Activated CD8-positive, alpha-beta memory T cell treated with anti-CD3 and anti-CD28 coated beads, Interleukin-2, amount 50 U/mL, for 24 hours (primary cell): Measurements from ENCODE around the gene QRFP.

Experiments
- DNase-seq: peaks from one replicate; pipeline ENCODE4 v3.0.0-alpha.2; 2020; ENCODE audit errors: extremely low read depth

Gene QRFP

GRCh38 chr9:130890870-130891687, 5.5 kb downstream of the QRFP start:
- no peak for DNase-seq

DNA sequence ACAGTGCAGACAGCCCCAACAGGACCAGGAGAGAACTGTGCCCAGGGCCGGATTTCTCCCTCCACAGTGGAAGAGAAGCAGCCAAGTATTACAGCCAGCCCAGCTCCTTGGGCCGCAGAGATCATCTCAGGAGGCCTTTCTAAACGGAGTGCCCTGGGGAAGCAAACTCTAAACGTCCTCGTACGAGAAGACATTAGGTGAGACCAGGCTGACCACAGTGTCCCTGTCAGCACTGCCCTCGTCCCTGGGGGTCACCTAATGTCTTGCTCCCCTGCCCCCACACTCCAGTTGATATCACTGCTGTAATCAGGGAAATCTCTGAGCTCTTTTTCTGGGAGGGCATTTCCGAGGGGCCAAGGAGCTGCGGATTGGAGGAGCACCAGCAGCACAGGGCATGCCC, 6.5 kb downstream of the QRFP start:
- DNase-seq: no peak

- DNase-seq: no peak
Observed at GRCh38 chr9:130888146-130888885, 8.3 kb downstream of the QRFP start.

DNA sequence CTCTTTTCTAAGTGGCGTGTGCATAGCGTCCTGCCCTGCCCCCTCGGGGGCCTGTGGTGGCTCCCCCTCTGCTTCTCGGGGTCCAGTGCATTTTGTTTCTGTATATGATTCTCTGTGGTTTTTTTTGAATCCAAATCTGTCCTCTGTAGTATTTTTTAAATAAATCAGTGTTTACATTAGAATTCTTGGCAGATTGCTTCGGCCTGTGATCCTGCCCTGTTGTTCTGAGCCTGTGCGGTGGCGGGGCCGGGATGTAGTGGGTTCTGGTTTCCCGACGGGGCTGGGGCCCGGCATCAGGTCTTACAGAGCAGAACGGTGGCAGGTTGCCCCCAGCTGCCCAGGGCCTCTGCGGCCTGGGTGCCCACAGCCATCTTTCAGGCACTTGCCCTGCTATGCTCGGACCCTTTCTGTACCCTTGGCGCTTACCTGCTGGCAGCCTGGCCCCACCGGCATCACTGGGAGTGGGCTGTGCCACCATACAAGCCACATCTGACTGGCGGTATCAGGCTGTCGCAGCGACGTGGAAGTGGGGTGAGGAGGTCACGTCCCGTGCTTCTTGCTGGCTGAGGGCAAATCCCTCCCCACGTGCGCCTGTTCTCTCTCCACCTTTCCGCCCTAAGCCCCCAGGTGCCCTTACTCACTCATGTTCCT, 9.0 kb downstream of the QRFP start:
- DNase-seq: no peak

- DNase-seq: no peak
Observed at GRCh38 chr9:130886981-130887380, 9.6 kb downstream of the QRFP start.

DNA sequence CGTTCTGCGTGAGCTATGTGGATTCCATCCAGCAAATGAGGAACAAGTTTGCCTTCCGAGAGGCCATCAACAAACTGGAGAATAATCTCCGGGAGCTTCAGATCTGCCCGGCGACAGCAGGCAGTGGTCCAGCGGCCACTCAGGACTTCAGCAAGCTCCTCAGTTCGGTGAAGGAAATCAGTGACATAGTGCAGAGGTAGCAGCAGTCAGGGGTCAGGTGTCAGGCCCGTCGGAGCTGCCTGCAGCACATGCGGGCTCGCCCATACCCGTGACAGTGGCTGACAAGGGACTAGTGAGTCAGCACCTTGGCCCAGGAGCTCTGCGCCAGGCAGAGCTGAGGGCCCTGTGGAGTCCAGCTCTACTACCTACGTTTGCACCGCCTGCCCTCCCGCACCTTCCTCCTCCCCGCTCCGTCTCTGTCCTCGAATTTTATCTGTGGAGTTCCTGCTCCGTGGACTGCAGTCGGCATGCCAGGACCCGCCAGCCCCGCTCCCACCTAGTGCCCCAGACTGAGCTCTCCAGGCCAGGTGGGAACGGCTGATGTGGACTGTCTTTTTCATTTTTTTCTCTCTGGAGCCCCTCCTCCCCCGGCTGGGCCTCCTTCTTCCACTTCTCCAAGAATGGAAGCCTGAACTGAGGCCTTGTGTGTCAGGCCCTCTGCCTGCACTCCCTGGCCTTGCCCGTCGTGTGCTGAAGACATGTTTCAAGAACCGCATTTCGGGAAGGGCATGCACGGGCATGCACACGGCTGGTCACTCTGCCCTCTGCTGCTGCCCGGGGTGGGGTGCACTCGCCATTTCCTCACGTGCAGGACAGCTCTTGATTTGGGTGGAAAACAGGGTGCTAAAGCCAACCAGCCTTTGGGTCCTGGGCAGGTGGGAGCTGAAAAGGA, 10.9 kb downstream of the QRFP start:
- DNase-seq: no peak

- no peak for DNase-seq
Observed at GRCh38 chr9:130884542-130885483, 11.8 kb downstream of the QRFP start.

DNA sequence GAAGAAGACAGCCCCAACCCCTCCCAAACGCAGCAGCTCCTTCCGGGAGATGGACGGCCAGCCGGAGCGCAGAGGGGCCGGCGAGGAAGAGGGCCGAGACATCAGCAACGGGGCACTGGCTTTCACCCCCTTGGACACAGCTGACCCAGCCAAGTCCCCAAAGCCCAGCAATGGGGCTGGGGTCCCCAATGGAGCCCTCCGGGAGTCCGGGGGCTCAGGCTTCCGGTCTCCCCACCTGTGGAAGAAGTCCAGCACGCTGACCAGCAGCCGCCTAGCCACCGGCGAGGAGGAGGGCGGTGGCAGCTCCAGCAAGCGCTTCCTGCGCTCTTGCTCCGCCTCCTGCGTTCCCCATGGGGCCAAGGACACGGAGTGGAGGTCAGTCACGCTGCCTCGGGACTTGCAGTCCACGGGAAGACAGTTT, 12.5 kb downstream of the QRFP start:
- no peak for DNase-seq

DNA sequence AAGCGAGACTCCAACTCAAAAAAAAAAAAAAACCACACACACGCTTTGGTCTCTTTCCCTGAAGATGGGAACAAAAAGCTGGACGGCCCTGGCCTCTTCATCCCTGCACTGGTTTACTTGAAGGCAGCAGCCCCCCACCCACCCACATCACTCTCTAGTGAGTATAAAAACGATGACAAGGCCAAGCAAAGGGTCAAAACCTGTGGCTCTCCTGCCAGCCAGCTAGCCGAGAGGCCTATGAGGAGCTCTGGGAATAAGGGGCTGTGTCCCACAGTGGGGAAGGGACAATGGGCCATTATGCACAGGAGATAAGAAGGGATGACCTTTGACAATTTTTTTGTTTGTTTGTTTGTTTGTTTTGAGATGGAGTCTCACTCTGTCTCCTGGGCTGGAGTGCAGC, 13.1 kb downstream of the QRFP start:
- no peak for DNase-seq

DNA sequence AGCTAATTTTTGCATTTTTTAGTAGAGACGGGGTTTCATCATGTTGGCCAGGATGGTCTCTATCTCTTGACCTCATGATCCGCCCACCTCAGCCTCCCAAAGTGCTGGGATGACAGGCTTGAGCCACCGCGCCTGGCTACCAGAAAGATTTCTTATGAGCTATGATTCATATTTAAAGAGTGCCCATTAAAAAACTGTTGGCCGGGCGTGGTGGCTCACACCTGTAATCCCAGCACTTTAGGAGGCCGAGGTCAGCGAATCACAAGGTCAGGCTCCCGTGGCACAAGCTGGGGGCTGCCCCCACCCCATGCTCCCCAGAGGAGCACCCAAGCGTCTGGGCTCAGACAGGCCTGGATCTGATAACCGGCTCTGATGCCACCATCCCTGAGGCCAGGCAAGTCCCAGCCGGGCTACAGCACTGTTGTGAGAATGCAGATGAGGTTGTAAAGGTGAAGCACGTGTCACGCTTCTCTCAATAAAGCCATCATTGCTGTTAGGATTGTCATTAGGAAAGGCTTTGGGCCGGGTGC, 13.9 kb downstream of the QRFP start:
- DNase-seq: no peak

DNA sequence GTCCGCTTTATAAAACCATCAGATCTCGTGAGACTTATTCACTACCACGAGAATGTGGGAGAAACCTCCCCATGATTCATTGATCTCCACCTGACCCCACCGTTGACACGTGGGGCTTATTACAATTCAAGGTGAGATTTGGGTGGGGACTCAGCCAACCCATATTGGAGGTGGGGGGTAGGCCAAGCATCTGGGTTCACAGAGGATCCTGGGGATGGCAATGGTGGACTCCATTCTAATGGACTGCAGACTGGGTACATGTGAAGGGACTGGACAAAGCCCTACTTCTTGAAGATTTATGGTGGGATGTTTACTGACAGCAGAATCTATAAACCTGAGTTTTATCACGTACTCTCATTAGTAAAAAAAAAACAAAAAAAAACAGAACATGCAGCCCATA, 15.1 kb downstream of the QRFP start:
- DNase-seq: no peak

GRCh38 chr9:130880599-130881220, 15.9 kb downstream of the QRFP start:
- no peak for DNase-seq

DNA sequence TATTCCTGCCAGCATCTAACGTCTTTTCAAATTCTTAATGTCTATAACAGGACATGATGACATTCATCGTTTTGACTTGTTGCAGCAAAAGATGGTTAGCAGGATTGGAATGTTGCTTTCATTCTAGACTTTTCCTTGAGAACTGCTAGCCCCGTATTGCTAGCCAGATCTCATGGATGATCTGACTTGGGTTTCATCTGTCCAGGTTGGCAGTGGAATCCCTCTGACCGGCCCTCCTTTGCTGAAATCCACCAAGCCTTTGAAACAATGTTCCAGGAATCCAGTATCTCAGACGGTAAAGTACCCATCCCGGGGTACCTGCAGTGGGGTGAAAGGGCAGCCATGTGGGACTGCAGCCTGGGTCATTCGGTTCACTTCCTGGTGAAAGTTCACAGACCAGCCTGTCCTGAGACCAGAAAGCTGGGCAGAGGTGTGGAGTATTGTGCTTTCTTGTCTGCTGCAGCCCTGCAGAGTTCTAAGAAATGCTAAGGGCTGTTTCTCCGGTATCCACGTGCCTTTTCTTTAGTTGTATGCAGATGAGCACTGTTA, 16.7 kb downstream of the QRFP start:
- DNase-seq: no peak

- DNase-seq: no peak
Observed at GRCh38 chr9:130878295-130878694, 18.3 kb downstream of the QRFP start.

DNA sequence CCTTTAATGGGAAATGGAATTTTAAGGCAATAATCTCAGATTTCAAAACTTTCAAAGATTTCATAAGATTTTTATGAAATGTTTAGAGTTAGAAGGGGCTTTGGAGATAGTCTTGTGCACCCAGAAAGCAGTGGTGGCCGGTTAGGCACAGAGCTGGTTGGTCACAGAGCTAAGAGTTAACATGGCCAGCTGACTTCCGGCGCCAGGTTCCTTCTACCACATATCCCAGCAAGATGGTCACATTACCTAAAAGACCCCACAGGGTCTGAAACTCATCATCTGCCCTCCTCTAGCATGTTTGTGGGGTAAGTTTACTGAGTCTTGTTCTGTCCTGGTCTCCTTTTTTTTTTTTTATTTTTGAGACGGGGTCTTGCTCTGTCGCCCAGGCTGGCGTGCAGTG, 19.3 kb downstream of the QRFP start:
- no peak for DNase-seq

GRCh38 chr9:130874783-130875182, 21.8 kb downstream of the QRFP start:
- DNase-seq: no peak

DNA sequence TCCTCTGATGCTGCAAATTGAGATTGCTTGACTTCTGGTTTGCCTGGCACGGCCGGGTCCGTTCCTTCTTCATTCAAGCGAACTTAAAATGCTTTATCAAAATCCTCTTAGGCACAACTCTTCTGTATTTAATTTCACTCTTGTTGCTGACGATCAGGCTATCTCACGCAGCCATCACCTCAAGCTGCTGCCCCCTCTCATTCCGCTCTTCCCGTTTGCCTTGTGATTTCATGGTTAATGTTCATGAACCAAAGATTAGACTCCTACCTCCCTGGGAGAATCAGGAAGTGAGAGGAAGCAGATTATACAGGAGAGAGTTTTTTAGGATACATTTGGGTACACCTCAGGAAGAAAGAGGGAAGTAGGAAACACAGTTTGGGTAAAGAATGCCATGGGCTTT, 22.6 kb downstream of the QRFP start:
- no peak for DNase-seq

DNA sequence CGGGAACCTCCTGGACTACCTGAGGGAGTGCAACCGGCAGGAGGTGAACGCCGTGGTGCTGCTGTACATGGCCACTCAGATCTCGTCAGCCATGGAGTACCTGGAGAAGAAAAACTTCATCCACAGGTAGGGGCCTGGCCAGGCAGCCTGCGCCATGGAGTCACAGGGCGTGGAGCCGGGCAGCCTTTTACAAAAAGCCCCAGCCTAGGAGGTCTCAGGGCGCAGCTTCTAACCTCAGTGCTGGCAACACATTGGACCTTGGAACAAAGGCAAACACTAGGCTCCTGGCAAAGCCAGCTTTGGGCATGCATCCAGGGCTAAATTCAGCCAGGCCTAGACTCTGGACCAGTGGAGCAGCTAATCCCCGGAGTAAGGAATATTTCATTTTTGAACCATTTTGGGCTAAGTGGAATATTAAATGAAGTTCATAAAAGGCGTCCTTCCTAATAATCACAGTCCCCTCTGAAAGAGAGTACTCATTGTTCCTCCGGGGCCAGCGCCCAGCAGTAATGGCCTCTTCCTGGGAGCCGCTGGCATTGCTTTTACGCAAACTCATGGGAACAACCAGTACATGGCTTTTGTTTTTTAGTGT, 23.6 kb downstream of the QRFP start:
- no peak for DNase-seq

DNA sequence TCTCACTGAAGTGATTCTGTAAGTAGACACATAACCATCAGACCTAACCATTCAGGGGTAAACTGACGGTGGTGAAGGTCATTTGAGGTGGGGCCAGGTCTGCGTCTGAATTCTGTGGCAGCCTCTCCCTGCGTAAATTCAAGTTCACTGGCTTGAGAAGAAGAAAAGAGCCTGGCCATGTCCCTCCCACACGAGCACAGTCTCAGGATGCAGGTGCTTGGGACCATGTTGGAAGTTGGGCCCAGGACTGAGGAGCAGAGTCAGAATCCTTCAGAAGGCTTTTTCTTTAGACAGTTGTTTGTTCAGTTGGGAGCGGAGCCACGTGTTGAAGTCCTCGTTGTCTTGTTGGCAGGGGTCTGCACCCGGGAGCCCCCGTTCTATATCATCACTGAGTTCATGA, 24.1 kb downstream of the QRFP start:
- DNase-seq: no peak
